Left lung (tissue), 10 donors: ENCODE results near the gene SLFN5. TPM values are rescaled to one million over a fixed set of nuclear protein-coding genes. Genes with fewer than 3 reads are reported as not detected.

Experiments
- ATAC-seq: fragments of 200-7000 bp; cut with Tn5 transposase; one replicate; pipeline ENCODE4 v1.9.1; 2020; ENCODE audit warnings: moderate library complexity
- DNase-seq, 4 donors: peaks; one replicate each; pipeline ENCODE4 v3.0.0-alpha.2; 2013 to 2020
- H3K27ac ChIP-seq, 2 donors: fragments of 200-600 bp; sonication (generic) in 1 of 2; one replicate each; pipeline versions ENCODE4 v1.5.0 to v1.8.0; 2020 to 2021
- H3K27me3 ChIP-seq, 2 donors: fragments of 200-600 bp; sonication (generic) in 1 of 2; one replicate each; pipeline versions ENCODE4 v1.5.0 to v1.8.0; 2020 to 2021
- H3K36me3 ChIP-seq, 2 donors: fragments of 200-600 bp; sonication (generic) in 1 of 2; one replicate each; pipeline versions ENCODE4 v1.5.0 to v1.8.0; 2020 to 2021
- H3K4me1 ChIP-seq, 2 donors: fragments of 200-600 bp; one replicate each; pipeline ENCODE4 v1.8.0; 2021
- H3K4me3 ChIP-seq, 2 donors: fragments of 200-600 bp; sonication (generic) in 1 of 2; one replicate each; pipeline versions ENCODE4 v1.5.0 to v1.8.0; 2020 to 2021; ENCODE audit warnings: mild to moderate bottlenecking in 1 of 2
- H3K9me3 ChIP-seq, 2 donors: fragments of 200-600 bp; sonication (generic) in 1 of 2; one replicate each; pipeline versions ENCODE4 v1.5.0 to v1.8.0; 2020 to 2021
- intact Hi-C, 2 donors: fragments of 100-400 bp; cut with DNase I; formaldehyde crosslinking; loops; one replicate each; pipeline versions ENCODE4 v1.11.2 to v1.14.2; 2022
- polyA plus RNA-seq, 6 donors: library from polyadenylated mRNA; unstranded; fragments of 120-200 nt; gene quantifications; one replicate each; pipeline ENCODE4 v1.2.1, GENCODE V29; 2013; ENCODE audit not compliant: insufficient read length in 6 of 6
- total RNA-seq, 2 donors: library from RNA; stranded (reverse); fragmentation: NEBNext Ultra II Directional; extraction: Animal tissue kit (Norgen Biotek cat#: 25700); gene quantifications; one replicate each; pipeline ENCODE4 v1.2.1, GENCODE V29; 2021
- TF ChIP-seq, protein P1 (sequence below), 2 donors: fragments of 200-600 bp; sonication (generic) in 1 of 2; IDR thresholded peaks; one replicate each; pipeline versions ENCODE4 v1.5.0 to v1.8.0; 2021; ENCODE audit warnings: antibody characterized with exemption in 2 of 2
- donor health status: DM: no; HTN: yes; CAD: no.
- donor health status: DM: no; HTN: no; CAD: no.

The SLFN5 gene
- total and polyA plus RNA-seq, 8 donors, result 20.8 to 67.5 (median 22.8) TPM

DNA sequence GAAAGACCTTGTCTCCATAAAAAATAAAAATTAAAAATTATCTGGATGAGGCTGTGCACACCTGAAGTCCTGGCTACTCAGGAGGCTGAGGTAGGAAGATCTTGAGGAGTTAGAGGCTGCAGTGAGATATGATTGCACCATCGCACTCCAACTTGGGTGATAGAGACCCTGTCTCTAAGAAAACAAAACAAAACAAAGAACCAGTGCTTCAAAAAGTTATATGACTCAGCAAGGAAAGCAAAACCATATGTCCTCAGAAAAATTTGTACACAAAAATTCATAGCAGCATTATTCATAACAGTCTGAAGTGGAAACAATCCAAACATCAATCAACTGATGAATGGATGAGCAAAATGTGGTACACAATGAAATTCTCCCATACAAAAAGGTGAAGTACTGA lies 48.9 kb downstream of the SLFN5 start:
- DNase-seq (no peak), ATAC-seq (no peak)
- H3K9me3 ChIP-seq, result no peaks in the 10 kb centered on the region
- TF ChIP-seq, protein P1, sequence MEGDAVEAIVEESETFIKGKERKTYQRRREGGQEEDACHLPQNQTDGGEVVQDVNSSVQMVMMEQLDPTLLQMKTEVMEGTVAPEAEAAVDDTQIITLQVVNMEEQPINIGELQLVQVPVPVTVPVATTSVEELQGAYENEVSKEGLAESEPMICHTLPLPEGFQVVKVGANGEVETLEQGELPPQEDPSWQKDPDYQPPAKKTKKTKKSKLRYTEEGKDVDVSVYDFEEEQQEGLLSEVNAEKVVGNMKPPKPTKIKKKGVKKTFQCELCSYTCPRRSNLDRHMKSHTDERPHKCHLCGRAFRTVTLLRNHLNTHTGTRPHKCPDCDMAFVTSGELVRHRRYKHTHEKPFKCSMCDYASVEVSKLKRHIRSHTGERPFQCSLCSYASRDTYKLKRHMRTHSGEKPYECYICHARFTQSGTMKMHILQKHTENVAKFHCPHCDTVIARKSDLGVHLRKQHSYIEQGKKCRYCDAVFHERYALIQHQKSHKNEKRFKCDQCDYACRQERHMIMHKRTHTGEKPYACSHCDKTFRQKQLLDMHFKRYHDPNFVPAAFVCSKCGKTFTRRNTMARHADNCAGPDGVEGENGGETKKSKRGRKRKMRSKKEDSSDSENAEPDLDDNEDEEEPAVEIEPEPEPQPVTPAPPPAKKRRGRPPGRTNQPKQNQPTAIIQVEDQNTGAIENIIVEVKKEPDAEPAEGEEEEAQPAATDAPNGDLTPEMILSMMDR (IDR thresholded peaks at IDR 0.05), result no peak
- no peak overlapping the region for H3K27ac ChIP-seq
- no peak overlapping the region for H3K4me3 ChIP-seq
- H3K27me3 ChIP-seq, result no peaks in the 10 kb centered on the region
- peaks cover 0 to 7% of the 10 kb centered on the region in 2 donors for H3K4me1 ChIP-seq
- H3K36me3 ChIP-seq, result no peaks in the 10 kb centered on the region
- intact Hi-C loops, result no loop called here

DNA sequence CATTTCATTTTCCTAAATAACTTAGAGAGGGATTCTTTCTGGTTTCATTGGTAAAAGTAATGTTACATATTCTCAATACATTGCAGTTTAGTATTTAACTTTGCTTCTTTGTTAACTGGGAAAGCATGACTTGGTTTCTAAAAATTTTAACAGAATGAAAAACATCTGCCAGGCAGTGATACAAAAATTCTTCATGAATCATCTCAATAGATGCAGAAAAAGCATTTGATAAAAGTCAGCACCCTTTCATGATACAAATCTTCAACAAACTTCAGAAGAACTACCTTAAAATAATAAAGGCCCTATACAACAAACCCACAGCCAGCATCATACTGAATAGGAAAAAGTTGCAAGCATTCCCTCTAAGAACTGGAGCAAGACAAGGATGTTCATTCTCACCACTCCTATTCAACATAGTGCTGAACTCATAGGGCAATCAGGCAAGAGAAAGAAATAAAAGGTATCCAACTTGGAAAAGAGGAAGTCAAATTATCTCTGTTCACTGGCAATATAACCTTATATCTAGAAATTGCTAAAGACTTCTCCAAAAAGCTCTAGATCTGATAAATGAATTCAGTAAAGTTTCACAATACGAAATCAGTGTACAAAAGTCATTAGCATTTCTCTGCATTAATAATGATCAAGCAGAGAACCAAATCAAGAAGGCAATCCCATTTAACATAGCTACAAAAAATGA lies 50.4 kb downstream of the SLFN5 start:
- no peaks in the 10 kb centered on the region for H3K27me3 ChIP-seq
- peaks cover 0 to 7% of the 10 kb centered on the region in 2 donors for H3K4me1 ChIP-seq
- TF ChIP-seq, protein P1 (IDR thresholded peaks at IDR 0.05), result no peak
- H3K9me3 ChIP-seq, result no peaks in the 10 kb centered on the region
- H3K4me3 ChIP-seq, result no peak overlapping the region
- DNase-seq (no peak), ATAC-seq (no peak)
- no peaks in the 10 kb centered on the region for H3K36me3 ChIP-seq
- no peak overlapping the region for H3K27ac ChIP-seq
- intact Hi-C loops, result no loop called here

- H3K4me3 ChIP-seq, result no peak overlapping the region
- no peaks in the 10 kb centered on the region for H3K9me3 ChIP-seq
- no peaks in the 10 kb centered on the region for H3K36me3 ChIP-seq
- no peak for DNase-seq
- TF ChIP-seq, protein P1 (IDR thresholded peaks at IDR 0.05), result no peak
- no peak overlapping the region for H3K27ac ChIP-seq
- no peak for ATAC-seq
- H3K27me3 ChIP-seq, result no peaks in the 10 kb centered on the region
- H3K4me1 ChIP-seq, result no peaks in the 10 kb centered on the region
- intact Hi-C loops, result no loop called here
Measured at GRCh38 chr17:35294756-35295155, 51.9 kb downstream of the SLFN5 start.

- TF ChIP-seq, protein P1 (IDR thresholded peaks at IDR 0.05), result no peak
- Histone ChIP-seq H3K9me3 (peaks cover 0 to 5% of the 10 kb centered on the region in 2 donors), H3K36me3 (no peaks in the 10 kb centered on the region), H3K27me3 (no peaks in the 10 kb centered on the region), H3K4me1 (no peaks in the 10 kb centered on the region), H3K27ac (no peak overlapping the region), H3K4me3 (no peak overlapping the region)
- no peak for ATAC-seq
- DNase-seq, result no peak
- intact Hi-C loops, result no loop called here
Measured at GRCh38 chr17:35295686-35296085, 52.8 kb downstream of the SLFN5 start.

GRCh38 chr17:35297666-35298065 lies 54.8 kb downstream of the SLFN5 start:
- Histone ChIP-seq H3K4me3 (no peak overlapping the region), H3K9me3 (peaks cover 0 to 12% of the 10 kb centered on the region in 2 donors), H3K4me1 (no peaks in the 10 kb centered on the region), H3K27me3 (no peaks in the 10 kb centered on the region), H3K27ac (no peak overlapping the region), H3K36me3 (no peaks in the 10 kb centered on the region)
- DNase-seq (no peak), ATAC-seq (no peak)
- intact Hi-C loops, result no loop called here
- TF ChIP-seq, protein P1 (IDR thresholded peaks at IDR 0.05), result no peak
